ENCODE measurements around the gene TYRO3.

The TYRO3 gene

DNA sequence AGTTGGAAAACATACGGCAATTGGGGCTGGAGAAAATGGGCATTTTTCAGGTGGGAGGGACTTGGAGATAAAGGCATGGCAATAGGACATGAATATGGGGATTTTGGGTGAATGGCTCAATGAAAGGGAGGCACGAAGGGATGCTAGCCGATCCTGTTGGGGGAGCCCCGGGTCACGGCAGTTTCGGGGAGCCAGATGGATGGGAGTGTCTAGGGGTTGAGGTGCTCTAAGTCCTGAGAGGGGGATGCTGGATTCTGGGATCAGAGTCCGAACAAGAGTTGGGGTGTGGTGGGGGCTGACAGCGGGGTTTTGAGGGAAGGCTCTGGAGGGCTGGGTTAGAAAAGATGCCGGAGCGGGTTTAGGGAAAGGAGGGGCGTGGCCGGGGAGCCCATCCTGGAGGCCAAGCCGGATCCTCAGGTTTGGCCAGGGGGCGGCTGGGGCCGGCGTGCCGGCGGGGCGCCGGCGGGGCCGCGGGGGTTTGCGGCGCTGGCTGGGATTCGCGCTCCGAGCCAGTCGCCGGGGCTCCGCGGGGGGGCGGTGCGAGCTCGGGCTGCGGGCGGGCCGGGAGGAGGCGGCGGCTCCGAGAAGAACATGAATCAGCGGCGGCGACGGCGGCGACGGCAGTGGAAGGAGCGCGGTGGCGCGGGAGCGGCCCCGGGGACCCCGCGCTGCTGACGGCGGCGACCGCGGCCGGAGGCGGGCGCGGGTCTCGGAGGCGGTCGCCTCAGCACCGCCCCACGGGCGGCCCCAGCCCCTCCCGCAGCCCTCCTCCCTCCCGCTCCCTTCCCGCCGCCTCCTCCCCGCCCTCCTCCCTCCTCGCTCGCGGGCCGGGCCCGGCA is at the start of gene TYRO3:
Gene TYRO3 (plus strand): TSS at position 813 of the 839 bp plus-strand sequence. CDS start 46 bp downstream, outside the sequence.
- DNase-seq (ENCODE audit: low read depth in 4 of 4, low spot score in 1 of 4): peak; percentile 45 to 70 (median 62)

DNA sequence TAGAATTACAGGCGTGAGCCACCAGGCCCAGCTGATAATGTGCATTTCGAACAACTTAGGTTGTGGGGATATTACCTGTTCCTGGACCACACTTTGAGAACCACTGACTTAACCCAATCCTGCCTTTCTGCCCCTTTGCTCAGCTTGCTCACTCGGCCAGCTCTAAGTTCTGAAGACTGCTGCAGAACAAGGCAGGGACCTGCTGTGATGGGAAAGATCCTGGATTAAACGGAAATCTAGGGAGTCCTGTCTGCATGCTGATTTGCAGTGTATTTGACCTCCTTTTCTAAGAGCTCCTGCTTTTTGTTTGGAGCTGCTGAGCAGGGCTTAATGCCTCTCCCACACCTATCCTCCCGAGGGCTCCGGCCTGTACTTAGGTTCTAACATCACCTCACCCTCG is 48.3 kb upstream of the TYRO3 start:
- DNase-seq (ENCODE audit: low read depth in 4 of 4, low spot score in 1 of 4): no peak

DNA sequence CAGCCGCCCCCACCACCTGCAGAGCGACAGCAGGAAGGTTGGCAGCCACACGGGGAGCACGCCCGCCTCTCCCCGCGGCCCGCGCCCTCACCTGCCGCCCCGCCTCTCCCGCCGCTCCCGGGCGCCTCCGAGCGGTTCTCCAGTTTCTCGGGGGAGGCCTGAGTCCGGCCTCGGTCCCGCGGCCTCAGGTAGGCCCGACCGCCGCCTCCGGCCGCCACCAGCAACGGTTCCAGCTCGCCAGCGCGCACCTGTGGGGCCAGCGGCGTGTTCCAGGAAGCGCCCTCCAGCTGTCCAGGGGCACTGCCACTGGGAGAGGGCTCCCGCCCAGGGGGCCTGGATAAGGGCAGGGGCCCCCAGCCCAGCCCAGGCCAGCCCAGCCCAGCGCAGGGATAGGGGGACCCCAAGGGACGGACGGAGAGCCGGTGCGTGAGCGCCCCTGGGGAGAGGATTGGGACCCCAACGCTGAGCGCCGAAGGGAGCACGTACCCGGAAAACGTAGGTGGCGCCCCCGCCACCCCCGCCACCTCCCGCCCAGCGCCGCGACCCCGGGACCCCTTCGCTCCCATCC is 47.6 kb upstream of the TYRO3 start:
- no peak for DNase-seq (ENCODE audit: low read depth in 4 of 4, low spot score in 1 of 4)

DNA sequence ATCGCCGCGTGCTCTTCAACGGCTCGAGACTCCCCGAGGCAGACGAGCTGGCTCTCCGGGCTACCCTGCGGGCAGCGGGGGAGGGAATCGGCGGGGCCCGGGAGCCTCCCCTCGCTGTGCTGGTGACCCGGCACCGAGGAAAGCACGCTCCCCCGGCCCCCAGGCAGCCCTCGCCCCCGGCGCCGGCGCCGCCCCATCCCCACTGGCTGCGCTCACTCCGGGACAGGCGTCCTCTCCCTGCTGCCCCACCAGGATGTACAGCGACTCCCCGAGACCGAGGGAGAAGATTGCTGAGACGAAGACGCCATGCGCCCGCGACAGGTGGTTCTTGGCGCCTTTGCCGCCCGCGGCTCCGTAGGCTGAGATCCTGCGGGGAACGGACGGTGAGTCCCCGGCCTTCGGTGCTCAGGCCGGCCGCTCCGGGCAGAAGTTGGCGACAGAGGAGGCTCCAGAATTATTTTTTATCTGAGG is 47.1 kb upstream of the TYRO3 start:
- no peak for DNase-seq (ENCODE audit: low read depth in 4 of 4, low spot score in 1 of 4)

DNA sequence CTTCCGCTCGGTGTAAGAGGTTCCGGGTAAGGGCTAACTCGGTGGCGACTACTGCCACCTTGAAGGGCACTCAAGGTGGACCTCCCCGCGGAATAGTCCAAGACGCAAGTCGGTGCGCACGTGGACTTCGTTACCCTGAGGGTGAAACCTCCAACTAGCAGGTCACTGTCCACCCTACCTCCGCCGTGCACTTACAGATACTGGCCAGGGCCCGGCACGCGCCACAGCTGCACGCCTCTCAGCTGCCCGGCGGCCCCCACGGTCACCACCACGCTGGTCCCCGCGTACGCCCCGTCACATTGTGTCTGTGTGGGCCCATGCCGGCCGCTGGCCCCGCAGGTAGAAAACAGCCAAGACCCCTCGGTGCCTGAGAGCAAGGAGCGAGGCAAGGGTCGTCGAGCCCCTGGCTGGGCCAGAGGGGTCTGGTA is 46.5 kb upstream of the TYRO3 start:
- no peak for DNase-seq (ENCODE audit: low read depth in 4 of 4, low spot score in 1 of 4)

DNA sequence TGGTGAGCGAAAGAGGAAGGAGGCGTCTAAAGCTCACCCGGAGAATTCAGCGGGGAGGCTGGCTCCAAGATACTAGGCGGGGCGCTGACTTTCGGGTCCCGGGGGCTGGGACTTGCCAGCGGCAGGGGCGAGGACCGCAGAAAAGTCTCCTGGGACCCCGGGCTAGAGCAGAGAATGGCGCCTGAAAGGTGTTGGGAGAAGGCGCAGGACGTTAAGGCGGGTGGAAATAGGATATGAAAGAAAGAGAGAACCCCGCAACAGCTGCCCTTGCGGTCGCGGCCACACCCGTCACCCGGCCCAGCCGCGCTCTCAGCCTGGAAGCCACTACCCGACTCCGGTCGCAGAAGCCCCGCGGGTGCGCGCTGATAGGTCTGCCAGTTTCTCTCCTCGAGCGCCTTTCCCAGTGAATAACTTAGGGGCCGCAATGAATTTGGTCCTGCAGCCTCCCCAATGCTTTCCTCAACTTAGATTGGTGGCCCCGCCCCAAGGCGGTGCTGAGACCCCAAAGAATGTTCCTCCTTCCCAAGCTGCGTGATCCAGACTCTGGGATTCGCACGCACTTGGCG is 46.0 kb upstream of the TYRO3 start:
- no peak for DNase-seq (ENCODE audit: low read depth in 4 of 4, low spot score in 1 of 4)

DNA sequence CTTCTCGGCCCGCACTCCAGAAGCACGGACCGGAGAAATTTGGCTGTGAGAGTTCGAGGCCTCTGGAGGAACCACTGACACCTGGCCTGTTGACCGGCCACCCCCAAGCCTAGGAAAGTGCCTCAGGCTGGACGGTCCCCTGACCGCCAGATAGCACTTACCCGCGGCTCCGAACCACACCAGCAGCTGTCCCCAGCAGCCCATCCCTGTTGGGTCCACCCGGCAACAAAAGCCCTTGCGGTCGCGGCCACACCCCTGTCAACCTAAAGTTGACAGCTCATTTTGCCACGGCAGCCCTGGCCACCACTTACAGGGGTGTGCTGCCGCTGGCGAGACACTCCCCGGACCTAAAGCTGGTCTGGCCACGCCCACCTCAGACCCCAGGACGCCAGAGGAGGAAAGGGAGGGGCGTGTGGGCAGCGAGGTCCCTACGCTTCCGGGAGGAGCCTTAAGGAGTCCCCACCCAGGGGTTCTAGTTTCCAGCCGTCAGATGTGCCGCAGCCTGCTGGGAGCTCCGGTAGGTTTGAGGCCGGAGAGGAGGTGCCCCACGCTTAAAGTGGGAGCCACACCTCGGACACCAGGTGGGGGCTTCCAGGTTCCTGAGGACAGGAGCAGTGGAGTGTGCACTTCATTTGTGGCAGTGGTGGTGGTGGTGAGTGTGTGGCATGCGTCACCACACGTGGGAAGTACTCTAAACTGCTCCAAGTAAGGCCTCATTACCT is 45.3 kb upstream of the TYRO3 start, which contains the start of gene LTK:
Gene LTK (minus strand): TSS at position 322 of the 722 bp plus-strand sequence. CDS start 118 bp downstream, at position 204.
- no peak for DNase-seq (ENCODE audit: low read depth in 4 of 4, low spot score in 1 of 4)

DNA sequence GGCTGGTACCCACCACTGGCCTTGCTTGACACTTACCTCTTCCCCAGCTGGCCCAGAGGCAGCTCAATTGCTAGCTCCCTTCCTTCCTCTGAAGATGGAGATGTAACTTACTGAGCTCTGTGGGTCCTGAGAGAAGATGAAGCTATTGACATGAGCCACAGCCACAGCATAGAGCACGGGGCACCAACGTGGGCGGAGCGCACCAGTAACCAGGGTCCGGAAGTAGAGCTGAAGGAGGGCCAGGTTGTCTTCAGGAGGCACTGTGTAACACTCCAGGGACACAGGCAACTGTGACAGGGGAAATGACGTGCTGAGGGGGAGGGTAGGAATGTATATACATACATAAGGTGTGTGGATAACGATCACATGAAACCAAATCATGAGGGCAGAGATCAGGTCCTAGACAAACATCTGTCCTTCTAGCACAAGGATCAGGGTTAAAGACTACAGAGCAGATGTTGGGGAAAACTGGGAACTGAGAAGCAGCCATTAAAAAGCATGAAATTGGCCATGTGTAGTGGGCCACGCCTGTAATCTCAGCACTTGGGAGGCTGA is 41.0 kb upstream of the TYRO3 start:
- no peak for DNase-seq (ENCODE audit: low read depth in 4 of 4, low spot score in 1 of 4)

DNA sequence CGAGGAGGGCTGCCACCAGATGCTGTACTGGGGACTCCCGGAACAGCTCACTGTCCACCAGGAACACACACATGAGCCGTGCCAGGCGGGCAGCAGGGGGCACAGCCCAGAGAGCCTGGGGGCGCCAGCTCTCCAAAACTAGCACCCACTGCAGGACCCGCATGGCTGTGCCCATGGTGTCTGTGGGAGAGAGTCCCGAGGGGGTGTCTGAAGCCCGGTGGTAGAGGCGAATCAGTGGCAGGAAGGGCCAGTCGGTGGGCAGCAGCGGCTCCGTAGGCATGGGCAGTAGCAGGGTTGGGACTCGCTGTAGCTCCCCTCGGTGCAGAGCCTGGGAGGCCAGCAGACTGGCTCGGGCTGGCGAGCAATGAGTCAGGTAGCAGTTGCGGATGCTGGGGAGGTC is 38.4 kb upstream of the TYRO3 start:
- DNase-seq (ENCODE audit: low read depth in 4 of 4, low spot score in 1 of 4): no peak

DNA sequence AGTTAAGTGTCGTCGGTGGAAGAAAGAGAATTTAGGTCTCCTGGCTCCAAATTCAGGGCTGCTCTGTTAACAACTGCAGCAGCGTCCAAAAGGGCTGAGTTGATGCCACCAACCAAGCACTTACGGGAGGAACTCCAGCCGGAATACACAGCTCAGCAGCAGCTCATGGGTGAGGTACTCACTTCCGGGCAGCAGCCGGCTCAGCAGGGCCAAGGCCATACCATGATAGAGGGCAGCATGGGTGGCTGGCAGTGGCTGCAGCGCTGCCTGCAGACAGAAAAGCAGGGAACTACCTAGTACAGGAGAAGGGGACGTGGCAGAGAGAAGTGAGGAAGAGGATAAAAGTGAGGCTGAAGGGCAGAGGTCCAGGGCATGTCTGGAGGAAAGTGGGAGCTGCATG is 37.4 kb upstream of the TYRO3 start:
- no peak for DNase-seq (ENCODE audit: low read depth in 4 of 4, low spot score in 1 of 4)

DNA sequence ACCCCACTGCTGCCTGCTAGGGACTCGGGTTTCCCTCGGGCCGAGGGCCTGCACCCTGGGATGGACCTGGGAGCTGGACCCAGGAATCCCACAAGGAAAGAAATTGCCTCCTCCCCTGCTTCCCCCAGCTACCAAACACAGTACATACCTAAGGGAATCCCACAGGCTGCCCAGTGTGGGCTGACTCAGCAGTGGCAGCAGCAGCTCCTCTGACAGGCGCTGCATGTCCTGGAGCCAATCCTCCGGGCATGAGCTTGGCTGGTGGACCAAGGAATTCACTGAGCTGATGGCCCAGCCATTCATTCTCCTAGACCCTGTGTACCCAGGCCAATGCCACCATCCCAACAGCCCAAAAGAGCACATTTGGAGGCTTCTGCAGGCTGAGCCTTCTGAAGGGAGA is 35.9 kb upstream of the TYRO3 start:
- DNase-seq (ENCODE audit: low read depth in 4 of 4, low spot score in 1 of 4): no peak

DNA sequence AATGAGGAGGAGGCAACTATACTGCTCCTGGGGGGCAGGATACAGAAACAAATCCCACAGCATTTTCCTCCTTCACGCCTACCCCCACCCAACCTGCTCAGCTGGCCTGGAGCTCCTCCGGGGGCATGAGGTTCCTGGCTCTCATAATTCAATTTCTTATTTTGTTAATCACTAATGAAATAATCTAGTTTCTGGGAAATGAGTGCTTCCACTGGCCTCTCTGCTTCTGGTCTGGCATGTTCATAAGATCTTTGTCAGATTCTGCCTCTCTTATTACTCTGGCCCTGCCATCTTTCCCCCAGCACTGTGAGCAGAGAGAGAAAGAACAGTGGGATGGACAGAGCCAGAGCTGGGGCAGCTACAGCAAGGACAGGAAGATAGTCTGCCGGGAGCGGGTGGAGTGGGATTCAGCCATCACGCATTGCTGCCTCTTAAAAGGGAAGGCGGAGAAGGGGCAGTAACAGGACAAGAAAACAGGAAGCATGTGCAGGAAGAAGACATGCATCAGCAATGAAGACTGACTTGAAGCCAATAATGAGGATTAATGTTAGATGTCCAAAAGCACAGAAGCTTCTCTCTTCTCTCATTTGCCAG is 28.6 kb upstream of the TYRO3 start:
- no peak for DNase-seq (ENCODE audit: low read depth in 4 of 4, low spot score in 1 of 4)

DNA sequence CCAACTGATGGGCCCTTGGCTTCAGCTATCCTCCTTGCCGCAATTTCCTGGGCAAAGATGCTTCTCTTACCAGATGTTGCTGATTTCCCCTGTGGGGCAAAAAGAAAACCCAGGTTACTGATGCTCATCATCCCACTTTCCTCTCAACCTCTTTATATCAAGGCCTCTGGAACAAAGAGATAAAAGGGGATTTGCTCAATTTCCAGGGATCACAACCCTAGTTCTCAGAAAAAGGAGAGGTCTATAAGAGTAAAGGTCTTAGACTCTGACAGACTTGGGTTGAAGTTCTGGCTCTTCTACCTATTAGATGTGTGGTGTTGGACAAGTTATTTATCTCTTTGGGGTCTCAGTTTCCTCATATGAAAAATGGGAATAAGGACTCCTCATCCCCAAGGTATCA is 23.5 kb upstream of the TYRO3 start:
- DNase-seq (ENCODE audit: low read depth in 4 of 4, low spot score in 1 of 4): no peak

DNA sequence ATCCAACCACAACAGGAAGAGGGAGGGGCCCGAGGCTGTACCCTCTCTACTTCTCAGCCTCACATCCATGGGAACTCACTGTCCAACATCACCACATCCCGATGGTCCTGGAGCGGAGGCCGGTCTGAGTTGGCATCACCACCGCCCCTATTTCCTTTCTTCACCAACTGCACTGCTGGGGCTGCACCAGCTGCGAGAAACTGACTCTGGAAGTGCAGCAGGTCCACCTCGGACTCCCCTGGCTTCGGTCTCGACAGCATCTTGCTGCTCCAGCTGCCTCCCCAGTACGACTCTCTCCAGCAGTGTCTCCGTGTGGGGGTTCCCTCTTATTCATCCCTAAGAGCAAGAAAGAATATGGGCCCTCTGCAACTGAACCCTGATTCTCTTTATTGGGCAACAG is 22.1 kb upstream of the TYRO3 start:
- DNase-seq (ENCODE audit: low read depth in 4 of 4, low spot score in 1 of 4): no peak

DNA sequence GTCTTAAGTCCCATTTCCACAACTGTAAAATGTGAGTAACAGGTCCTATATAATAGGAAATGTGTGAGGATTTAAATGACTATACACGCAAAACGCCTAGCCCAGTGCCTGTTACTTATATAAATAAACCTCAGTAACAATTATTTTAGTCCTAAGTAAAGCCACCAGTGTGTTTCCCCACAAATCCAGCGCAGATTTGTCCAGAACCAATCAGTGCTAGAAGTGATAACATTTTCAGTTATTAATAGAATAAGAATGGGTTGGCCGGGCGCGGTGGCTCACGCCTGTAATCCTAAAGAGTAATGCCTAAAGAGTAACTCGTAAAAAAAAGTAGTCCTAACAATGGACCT is 15.5 kb upstream of the TYRO3 start:
- no peak for DNase-seq (ENCODE audit: low read depth in 4 of 4, low spot score in 1 of 4)

DNA sequence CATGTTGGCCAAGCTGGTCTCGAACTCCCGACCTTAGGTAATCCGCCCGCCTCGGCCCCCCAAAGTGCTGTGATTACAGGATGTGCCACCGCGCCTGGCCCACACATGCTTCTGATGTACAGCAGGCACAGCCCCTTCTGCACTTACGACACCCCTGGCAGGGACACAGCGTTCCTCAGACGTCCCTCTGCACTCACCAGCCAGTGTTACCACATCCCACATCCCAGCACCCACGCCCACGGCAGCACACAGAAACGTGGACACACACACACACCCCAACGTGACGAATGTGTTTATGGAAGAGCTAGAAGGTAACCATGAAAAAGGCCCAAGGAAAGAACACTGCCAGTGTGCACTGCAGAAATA is 14.4 kb upstream of the TYRO3 start:
- DNase-seq (ENCODE audit: low read depth in 4 of 4, low spot score in 1 of 4): no peak

DNA sequence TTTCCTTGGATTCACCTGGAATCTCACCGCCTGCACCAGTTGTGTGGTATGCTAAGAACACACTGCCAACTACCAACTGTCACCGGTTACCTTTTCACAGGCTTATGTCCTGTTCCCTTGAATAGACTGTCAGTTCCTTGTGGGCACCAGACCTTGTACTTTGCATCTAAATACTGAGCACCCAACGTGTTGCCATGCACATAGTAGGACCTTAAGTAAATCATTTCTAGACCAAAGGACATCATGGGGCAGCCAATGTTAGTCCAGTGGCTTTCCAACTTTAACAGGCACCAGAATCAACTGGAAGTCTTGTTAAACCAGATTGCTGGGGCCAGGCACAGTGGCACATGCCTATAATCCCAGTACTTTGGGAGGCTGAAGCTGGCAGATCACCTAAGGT is 13.8 kb upstream of the TYRO3 start:
- DNase-seq (ENCODE audit: low read depth in 4 of 4, low spot score in 1 of 4): no peak

DNA sequence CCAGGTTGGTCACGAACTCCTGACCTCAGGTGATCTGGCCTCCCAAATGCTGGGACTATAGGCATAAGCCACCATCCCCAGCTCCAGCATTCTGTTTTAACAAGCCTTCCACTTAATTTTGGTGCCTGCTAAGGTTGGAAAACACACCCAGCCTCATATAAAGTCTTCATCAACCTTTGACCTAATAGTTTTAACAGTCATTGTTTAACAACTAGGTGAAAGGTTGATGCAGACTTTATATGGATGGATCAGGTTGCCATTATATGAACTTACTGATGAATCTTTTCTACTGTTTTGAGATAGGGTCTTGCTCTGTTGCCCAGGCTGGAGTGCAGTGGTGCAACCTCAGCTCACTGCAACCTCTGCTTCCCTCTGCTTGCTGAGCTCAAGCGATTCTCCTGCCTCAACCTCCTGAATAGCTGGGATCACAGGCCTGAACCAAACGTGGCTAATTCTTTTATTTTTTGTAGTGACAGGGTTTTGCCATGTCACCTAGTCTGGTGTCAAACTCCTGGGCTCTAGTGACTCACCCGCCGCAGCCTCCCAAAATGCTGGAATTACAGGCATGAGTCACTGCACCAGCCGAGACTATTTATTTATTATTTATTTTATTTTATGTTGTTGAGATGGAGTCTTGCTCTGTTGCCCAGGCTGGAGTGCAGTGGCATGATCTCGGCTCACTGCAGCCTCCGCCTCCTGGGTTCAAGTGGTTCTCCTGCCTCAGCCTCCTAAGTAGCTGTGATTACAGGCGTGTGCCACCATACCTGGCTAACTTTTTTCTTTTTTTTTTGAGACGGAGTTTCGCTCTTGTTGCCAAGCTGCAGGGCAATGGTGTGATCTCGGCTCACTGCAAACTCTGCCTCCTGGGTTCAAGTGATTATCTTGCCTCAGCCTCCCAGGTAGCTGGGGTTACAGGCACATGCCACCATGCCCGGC is 11.9 kb upstream of the TYRO3 start:
- DNase-seq (ENCODE audit: low read depth in 4 of 4, low spot score in 1 of 4): no peak

DNA sequence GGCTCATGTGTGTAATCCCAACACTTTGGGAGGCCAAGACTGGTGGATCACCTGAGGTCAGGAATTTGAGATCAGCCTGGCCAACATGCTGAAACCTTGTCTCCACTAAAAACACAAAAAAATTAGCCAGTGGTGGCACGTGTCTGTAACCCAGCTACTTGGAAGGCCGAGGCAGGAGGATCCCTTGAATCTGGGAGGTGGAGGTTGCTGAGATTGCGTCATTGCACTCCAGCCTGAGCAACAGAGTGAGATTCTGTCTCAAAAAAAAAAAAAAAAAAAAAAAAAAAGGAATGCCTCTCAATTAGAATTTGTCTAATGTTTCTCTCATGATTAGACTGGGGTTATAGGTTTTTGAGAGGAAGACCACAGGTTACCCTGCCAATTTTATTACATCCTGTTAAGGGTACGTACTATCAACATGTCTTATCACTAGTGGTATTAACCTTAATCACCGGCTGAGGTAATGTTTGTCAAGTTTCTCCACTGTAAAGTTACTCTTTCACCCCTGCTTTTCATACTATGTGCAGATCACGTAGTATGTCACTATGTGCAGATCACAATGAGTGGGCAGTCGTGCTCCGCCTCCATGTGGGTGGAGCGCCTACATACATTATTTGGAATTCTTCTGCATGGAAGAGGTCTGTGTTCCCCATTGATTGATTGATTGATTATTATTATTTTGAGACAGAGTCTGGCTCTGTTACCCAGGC is 8.8 kb upstream of the TYRO3 start:
- DNase-seq (ENCODE audit: low read depth in 4 of 4, low spot score in 1 of 4): no peak
